ENCODE data around the gene HLA-C.
"Not testable (repeated sequence)": the region's sequence is repeated elsewhere in the genome, so short reads cannot be mapped to it uniquely, and the experiment has no call there.

The HLA-C gene

GRCh38 chr6:31270788-31271640 is 878 bp downstream of the HLA-C start:
- DNase-seq (ENCODE audit: low read depth) = peak; percentile 56

DNA sequence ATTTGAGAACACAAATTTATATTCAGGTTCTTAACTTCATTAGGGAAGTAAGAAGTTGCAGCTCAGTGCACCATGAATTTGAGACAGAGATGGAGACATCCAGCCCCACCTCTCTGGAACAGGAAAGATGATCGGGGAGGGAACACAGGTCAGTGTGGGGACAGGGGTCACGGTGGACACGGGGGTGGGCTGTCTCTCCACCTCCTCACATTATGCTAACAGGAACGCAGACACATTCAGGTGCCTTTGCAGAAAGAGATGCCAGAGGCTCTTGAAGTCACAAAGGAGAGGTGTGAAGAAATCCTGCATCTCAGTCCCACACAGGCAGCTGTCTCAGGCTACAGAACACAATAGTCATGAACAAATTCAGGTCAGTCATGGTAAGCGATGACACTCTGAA is 3.1 kb downstream of the HLA-C start:
- DNase-seq (ENCODE audit: low read depth) = no peak

- no peak for DNase-seq (ENCODE audit: low read depth)
Measured at GRCh38 chr6:31268369-31268765, 3.5 kb downstream of the HLA-C start.

DNA sequence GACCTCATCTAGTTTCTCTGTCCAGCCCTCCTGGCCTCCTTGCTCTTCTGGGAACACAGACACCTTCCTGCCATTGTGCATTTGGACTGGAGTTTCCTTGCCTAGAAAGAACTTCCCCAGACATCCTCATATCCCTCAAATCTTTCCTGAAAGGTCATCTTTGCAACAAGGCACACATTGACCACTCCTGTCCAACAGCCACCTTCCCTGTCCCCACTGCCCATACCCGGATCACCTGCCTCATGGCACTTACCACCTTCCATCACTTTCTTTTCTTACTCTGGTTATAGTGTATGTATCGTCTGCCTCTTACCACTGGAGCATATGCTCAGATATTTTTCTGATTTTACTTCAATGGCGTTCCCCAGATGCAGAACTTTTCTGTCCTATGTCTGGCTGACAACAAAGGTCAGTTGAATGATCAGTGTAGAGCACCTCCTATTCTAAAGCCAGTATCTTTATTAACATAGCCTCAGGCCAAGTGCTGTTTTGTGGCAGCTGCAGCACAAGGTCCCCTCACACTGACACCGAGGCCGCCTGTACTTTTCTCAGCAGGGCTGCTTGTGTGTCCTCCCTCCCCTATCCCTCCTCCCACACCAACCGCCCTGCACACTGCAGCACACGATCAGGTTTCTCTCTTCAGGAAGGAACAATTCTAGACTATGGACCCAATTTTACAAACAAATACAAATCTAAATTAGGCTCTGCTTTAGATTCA is 4.1 kb downstream of the HLA-C start:
- DNase-seq (ENCODE audit: low read depth) = no peak

DNA sequence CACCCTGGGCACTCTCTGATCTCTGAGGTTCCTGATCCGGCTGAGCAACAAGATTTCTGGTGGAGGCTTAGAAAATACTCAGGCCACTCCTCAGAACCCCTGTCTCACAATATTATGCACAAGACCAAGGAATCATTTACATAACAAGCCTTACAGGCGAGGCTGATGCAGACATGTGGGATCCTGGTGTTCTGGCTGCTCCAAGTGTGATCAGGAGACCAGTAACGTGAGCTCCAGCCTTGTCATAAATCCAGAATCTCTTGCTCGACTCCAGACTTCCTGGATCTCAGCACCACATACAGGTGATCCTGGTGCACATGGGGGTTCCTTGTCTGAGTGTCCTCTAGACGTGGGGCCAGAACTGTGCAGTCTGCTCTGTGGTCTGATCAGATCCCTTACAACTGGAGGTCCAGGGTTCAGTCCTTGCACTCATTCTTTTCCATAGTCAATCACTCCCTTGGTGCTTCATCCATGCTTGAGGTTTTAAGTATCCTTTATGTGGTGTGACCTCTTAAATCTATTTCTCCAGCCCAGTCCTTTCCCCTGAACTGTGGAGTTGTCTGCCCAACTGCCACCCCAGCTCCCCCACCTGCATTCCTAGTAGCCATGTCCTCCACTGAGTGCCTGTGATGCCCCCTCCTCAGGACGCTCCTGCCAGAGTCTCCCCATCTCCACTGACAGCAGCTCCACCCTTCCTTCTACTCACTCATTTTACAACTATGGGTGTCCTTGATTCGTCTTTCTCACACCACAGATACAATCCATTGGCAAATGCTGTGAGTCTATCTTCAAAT is 5.1 kb downstream of the HLA-C start:
- no peak for DNase-seq (ENCODE audit: low read depth)

DNA sequence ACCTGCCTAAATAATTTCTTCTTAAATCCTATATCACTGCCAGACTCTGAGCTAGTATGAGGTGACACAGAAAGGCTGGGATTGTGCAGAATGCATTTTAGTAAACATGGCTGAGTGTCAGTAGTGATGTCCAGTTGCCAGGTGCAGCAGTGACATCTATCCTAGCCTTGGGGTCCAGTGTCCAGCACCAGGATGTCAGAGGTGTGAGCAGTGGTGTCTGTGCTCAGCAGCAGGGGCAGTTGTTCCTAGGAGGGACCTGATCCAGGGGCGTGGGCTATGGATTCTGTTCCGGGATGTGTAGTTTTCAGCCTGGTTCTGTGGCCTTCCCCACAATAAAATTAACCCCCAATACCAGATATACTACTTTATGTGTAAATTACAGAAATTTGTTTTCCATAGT is 6.0 kb downstream of the HLA-C start:
- DNase-seq (ENCODE audit: low read depth) = no peak

DNA sequence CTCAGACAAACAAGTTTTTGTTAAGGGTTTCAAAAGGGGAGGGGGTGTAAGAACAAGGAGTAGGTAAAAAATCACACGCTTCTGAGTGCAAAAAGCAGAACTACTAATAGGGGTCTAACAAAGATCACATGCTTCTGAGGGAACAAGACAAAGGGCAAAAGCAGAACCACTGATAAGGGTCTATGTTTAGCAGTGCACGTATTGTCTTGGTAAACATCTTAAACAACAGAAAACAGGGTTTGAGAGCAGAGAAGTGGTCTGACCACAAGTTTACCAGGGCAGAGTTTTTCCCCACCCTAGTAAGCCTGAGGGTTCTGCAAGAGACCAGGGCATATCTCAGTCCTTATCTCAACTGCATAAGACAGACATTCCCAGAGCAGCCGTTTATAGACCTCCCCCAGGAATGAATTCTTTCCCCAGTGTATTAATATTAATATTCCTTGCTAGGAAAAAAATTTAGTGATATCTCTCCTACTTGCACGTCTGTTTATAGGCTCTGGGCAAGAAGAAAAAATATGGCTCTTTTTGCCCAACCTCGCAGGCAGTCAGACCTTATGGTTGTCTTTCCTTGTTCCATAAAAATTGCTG is 8.5 kb downstream of the HLA-C start:
- DNase-seq (ENCODE audit: low read depth) = not testable (repeated sequence)

GRCh38 chr6:31259995-31260394 is 11.9 kb downstream of the HLA-C start:
- DNase-seq (ENCODE audit: low read depth) = not testable (repeated sequence)

- DNase-seq (ENCODE audit: low read depth) = no peak
Measured at GRCh38 chr6:31252625-31253024, 19.3 kb downstream of the HLA-C start.

DNA sequence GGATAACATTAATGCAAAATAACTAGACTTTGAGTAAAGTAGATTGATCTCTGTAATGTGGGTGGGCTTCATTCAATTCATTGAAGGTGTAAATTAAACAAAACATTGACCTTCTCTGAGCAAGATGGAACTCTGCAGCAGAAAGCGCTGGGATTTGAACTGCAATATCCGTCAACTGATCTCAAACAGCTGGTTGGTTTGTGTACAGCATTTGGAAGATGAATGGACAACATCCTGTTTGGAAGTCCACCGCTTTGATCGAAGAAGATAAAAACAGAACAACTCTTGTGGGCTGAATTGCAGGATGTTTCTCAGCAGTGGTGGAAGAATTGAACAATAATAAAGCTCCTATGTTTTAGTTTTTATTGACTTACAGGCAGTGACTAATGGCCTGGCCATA is 20.6 kb downstream of the HLA-C start:
- no peak for DNase-seq (ENCODE audit: low read depth)

DNA sequence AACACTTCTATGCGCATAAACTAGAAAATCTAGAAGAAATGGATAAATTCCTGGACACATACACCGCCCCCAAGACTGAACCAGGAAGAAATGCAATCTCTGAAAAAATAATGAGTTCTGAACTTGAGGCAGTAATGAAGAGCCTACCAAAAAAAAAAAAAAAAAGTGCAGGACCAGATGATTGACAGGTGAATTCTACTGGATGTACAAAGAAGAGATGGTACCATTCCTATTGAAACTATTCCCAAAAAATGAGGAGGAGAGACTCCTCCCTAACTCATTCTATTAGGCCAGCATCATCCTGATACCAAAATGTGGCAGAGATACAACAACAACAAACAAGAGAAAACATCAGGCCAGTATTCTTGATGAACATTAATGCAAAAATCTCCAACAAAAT is 22.7 kb downstream of the HLA-C start:
- DNase-seq (ENCODE audit: low read depth) = no peak

DNA sequence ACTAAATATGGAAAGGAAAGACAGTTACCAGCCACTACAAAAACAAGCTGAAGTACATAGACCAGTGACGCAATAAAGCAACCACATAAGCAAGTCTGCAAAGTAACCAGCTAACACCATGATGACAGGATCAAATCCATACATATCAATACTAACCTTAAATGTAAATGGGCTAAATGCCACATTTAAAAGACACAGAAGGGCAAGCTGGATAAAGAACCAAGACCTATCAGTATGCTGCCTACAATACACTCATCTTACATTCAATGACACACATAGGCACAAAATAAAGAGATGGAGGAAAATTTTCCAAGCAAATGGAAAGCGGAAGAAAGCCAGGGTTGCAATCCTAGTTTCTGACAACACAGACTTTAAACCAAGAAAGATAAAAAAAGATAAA is 24.1 kb downstream of the HLA-C start:
- DNase-seq (ENCODE audit: low read depth) = no peak

GRCh38 chr6:31246051-31246521 is 25.8 kb downstream of the HLA-C start:
- DNase-seq (ENCODE audit: low read depth) = no peak

- no peak for DNase-seq (ENCODE audit: low read depth)
Measured at GRCh38 chr6:31243508-31243907, 28.4 kb downstream of the HLA-C start.

- DNase-seq (ENCODE audit: low read depth) = no peak
Measured at GRCh38 chr6:31239854-31240253, 32.0 kb downstream of the HLA-C start.

DNA sequence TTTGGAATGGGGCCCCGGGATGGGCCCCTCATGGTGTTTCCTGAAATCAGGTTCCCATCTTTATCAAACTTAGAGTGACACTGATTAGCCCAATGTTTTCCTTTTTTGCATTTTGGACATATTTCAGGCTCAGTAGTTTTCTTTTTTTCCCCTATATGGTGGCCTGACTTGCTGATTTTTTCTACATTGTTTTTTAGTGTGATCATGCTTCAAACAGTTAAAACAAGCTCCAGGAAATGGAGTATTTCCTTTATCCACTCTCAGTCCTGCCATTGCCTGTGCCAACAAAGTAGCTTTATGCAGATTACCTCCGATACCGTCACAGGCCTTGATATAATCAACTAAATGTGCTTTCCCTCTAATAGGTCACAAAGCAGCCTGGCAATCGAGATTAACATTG is 37.8 kb downstream of the HLA-C start:
- DNase-seq (ENCODE audit: low read depth) = not testable (repeated sequence)

- DNase-seq (ENCODE audit: low read depth) = no peak
Measured at GRCh38 chr6:31228476-31228875, 43.4 kb downstream of the HLA-C start.

DNA sequence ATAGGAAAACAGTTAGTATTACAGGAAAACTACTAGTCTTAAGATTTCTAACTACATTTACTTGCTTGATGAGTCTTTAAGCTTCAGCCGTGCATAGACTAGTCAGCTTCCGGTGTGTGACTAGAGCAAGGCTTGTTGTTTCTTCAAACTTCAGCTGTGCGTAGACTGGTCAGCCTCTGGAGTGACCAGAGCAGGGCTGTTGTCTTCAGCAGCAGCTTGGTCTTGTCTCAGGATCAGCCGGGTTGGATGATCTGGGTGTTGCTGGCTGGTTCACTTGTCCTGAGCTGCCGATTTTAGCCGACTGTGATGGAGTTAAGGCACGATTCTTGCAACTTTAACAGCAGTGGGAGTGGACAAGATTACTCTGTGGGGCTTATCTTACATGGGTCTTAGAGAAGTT is 44.7 kb downstream of the HLA-C start:
- no peak for DNase-seq (ENCODE audit: low read depth)

- DNase-seq (ENCODE audit: low read depth) = no peak
Measured at GRCh38 chr6:31225735-31226134, 46.2 kb downstream of the HLA-C start.

GRCh38 chr6:31222496-31222895 is 49.4 kb downstream of the HLA-C start:
- no peak for DNase-seq (ENCODE audit: low read depth)
